HepG2 (cell line): ENCODE measurements around the gene SRC. TPM values are rescaled to one million over a fixed set of nuclear protein-coding genes. Genes with fewer than 3 reads are reported as not detected.

Source experiments
- ATAC-seq: fragments of 200-7000 bp; cut with Tn5 transposase; 3 replicates; pipeline ENCODE4 v1.9.1; 2020; ENCODE audit warnings: mild to moderate bottlenecking, moderate library complexity
- BruUV-seq: library from RNA; stranded (reverse); fragments of 400-500 nt; replicated peaks from 2 replicates; lab custom pipeline; 2021; lab: Mats Ljungman, UMichigan
- CTCF ChIA-PET: fragments of 300-600 bp; formaldehyde crosslinking; extraction: SDS; loops from one replicate; lab custom pipeline; 2021; ENCODE audit warnings: low total read pairs, inconsistent platforms, low intra/inter-chr PET ratio; lab: Yijun Ruan, JAX
- POLR2A ChIA-PET: fragments of 350-600 bp; sonication (Branson Sonifier 250); formaldehyde crosslinking; loops from one replicate; lab custom pipeline; 2020; ENCODE audit warnings: antibody characterized with exemption, inconsistent platforms; lab: Yijun Ruan, JAX
- DNase-seq: peaks from one replicate; pipeline ENCODE4 v3.0.0-alpha.2; 2015; ENCODE audit warnings: low spot score
- FAIRE-seq: peaks from 3 replicates; lab custom pipeline; 2011; peaks lifted over from hg19 to GRCh38; lab: Jason Lieb, UNC
- H2AFZ ChIP-seq: one replicate; pipeline ENCODE4 v1.6.1; 2011; ENCODE audit warnings: low read length, inconsistent platforms
- H3K27ac ChIP-seq: fragments of 300-600 bp; 3 replicates; pipeline ENCODE4 v1.8.0; 2011; ENCODE audit warnings: mixed run types, mild to moderate bottlenecking, mixed read lengths, low read length, inconsistent platforms; ENCODE audit not compliant: insufficient read depth; ENCODE audit errors: extremely low read length
- H3K27me3 ChIP-seq, 2 experiments: fragments of 200-600 bp in 1 of 2; 2 replicates in 1 of 2; 3 replicates in 1 of 2; pipeline versions ENCODE4 v1.6.0 to v1.8.0; 2011; ENCODE audit warnings: low read length in 2 of 2, mild to moderate bottlenecking in 2 of 2, moderate library complexity in 2 of 2, inconsistent platforms in 1 of 2; ENCODE audit not compliant: insufficient read depth in 2 of 2, control insufficient read depth in 1 of 2
- H3K36me3 ChIP-seq, 2 experiments: fragments of 200-600 bp in 1 of 2; replicated peaks in 1 of 2; 2 replicates in 1 of 2; 3 replicates in 1 of 2; pipeline versions ENCODE4 v1.5.1 to v1.8.0; 2011; ENCODE audit warnings: low read length in 2 of 2, inconsistent platforms in 1 of 2; ENCODE audit not compliant: insufficient read depth in 2 of 2, control insufficient read depth in 1 of 2
- H3K4me1 ChIP-seq: 2 replicates; pipeline ENCODE4 v1.5.1; 2012; ENCODE audit warnings: low read length, inconsistent platforms; ENCODE audit not compliant: insufficient read depth
- H3K4me2 ChIP-seq: 2 replicates; pipeline ENCODE4 v1.6.0; 2011; ENCODE audit warnings: low read depth, low read length, inconsistent platforms
- H3K4me3 ChIP-seq, 3 experiments: fragments of 200-600 bp in 1 of 3; sonication (generic), shearing (Covaris generic) in 1 of 3; replicated peaks in 1 of 3; 2 replicates each; pipeline ENCODE4 v1.5.1; 2011 to 2016; ENCODE audit warnings: low read length in 3 of 3, inconsistent platforms in 2 of 3, low read depth in 2 of 3, mild to moderate bottlenecking in 2 of 3, control low read depth in 1 of 3, mixed read lengths in 1 of 3; ENCODE audit not compliant: insufficient read depth in 1 of 3
- H3K79me2 ChIP-seq: one replicate; pipeline ENCODE4 v1.6.1; 2011; ENCODE audit warnings: low read length, inconsistent platforms; ENCODE audit not compliant: insufficient read depth
- H3K9ac ChIP-seq: 2 replicates; pipeline ENCODE4 v1.6.0; 2011; ENCODE audit warnings: mild to moderate bottlenecking, low read depth, low read length, inconsistent platforms; ENCODE audit not compliant: insufficient read depth
- H3K9me3 ChIP-seq: 2 replicates; pipeline ENCODE4 v1.5.1; 2012; ENCODE audit warnings: mild to moderate bottlenecking, low read length
- H4K20me1 ChIP-seq: 2 replicates; pipeline ENCODE4 v1.6.0; 2011; ENCODE audit warnings: inconsistent platforms, mild to moderate bottlenecking, low read length, moderate library complexity; ENCODE audit not compliant: insufficient read depth
- BHLHE40 ChIP-seq: IDR thresholded peaks from 2 replicates; pipeline ENCODE4 v1.6.1; 2011; ENCODE audit warnings: low read length, improper control_type of control experiment
- CEBPG ChIP-seq: IDR thresholded peaks from 2 replicates; pipeline ENCODE4 v1.6.1; 2016
- MNT ChIP-seq: fragments of 450-650 bp; IDR thresholded peaks from 2 replicates; pipeline ENCODE4 v1.6.1; 2016
- MTF1 ChIP-seq: sonication (generic); formaldehyde crosslinking; IDR thresholded peaks from 2 replicates; pipeline ENCODE4 v1.5.0; 2020; ENCODE audit warnings: missing genetic modification reagents
- STAG1 ChIP-seq: sonication (generic); formaldehyde crosslinking; IDR thresholded peaks from 2 replicates; pipeline ENCODE4 v1.4.0; 2020; ENCODE audit warnings: missing genetic modification reagents
- ZC3H13 ChIP-seq: sonication (generic); formaldehyde crosslinking; IDR thresholded peaks from 2 replicates; pipeline ENCODE4 v1.8.1; 2023; ENCODE audit warnings: mild to moderate bottlenecking, missing genetic modification reagents, moderate library complexity
- ZFX ChIP-seq: sonication (generic); formaldehyde crosslinking; IDR thresholded peaks from 2 replicates; pipeline ENCODE4 v1.4.0; 2020; ENCODE audit warnings: mild to moderate bottlenecking, low read depth, missing genetic modification reagents, moderate library complexity
- ZNF605 ChIP-seq: sonication (generic); formaldehyde crosslinking; IDR thresholded peaks from 2 replicates; pipeline ENCODE4 v1.8.0; 2022; ENCODE audit warnings: mild to moderate bottlenecking, missing genetic modification reagents
- ZNF800 ChIP-seq: sonication (generic); formaldehyde crosslinking; IDR thresholded peaks from 2 replicates; pipeline ENCODE4 v1.4.0; 2020; ENCODE audit warnings: missing genetic modification reagents
- WGBS: methylation state at CpG from one replicate; pipeline ENCODE4 v1.1.6; 2017; ENCODE audit warnings: low lambda C conversion rate; 5-methylcytosine and 5-hydroxymethylcytosine counted together
- in situ Hi-C: cut with HindIII; loops from 2 replicates; pipeline ENCODE4 v1.10.0; 2017; ENCODE audit warnings: low pct_unique_long_range_greater_than_20kb; ENCODE audit not compliant: extremely low pct_ligation_motif_present
- intact Hi-C: fragments of 100-400 bp; cut with micrococcal nuclease; formaldehyde crosslinking; loops from one replicate; pipeline ENCODE4 v1.10.0; 2022; ENCODE audit not compliant: unreplicated experiment
- polyA plus RNA-seq, 8 experiments: library from polyadenylated mRNA; depleted of rRNA in 3 of 8; stranded (reverse) in 7 of 8; unstranded in 1 of 8; fragments of >200 nt; fragmentation: Illumina TruSeq in 4 of 8; extraction: Trizol in 4 of 8; gene quantifications; 2 replicates each; pipeline versions ENCODE4 v1.2.1 to v1.2.3, GENCODE V29; 2011 to 2016; ENCODE audit warnings: low read depth in 4 of 8, missing spikeins in 1 of 8, mixed read lengths in 1 of 8; ENCODE audit not compliant: insufficient read depth in 1 of 8
- total RNA-seq, 5 experiments: library from RNA; depleted of rRNA; stranded (reverse); fragments of >200 nt; fragmentation: Illumina TruSeq; extraction: Trizol; gene quantifications; 2 replicates each; pipeline ENCODE4 v1.2.3, GENCODE V29; 2016; ENCODE audit warnings: low read depth in 1 of 5
- TF ChIP-seq, protein P1 (sequence below): sonication (generic); formaldehyde crosslinking; IDR thresholded peaks from 2 replicates; pipeline ENCODE4 v1.9.0; 2021; ENCODE audit warnings: mild to moderate bottlenecking, missing genetic modification reagents
- TF ChIP-seq, protein P2 (sequence below): sonication (generic); formaldehyde crosslinking; IDR thresholded peaks from 2 replicates; pipeline ENCODE4 v1.5.0; 2020; ENCODE audit warnings: mild to moderate bottlenecking, missing genetic modification reagents, moderate library complexity

SRC gene
- total and polyA plus RNA-seq, 2 of the 13 experiments (the other 11 are each of a cell fraction or from before 2014, with no cell fraction given): 54.7 to 192 TPM

- H2AFZ ChIP-seq: no peak overlapping the region
- H3K4me2 ChIP-seq: no peak overlapping the region
- POLR2A ChIA-PET: no interaction called here
- TF ChIP-seq MNT: peak; percentile 90
- TF ChIP-seq ZC3H13 (CRISPR knock-in tag): no peak
- TF ChIP-seq CEBPG (CRISPR knock-in tag): no peak
- no peak for TF ChIP-seq ZNF605
- TF ChIP-seq ZNF800 (CRISPR knock-in tag): no peak
- TF ChIP-seq, protein P1, sequence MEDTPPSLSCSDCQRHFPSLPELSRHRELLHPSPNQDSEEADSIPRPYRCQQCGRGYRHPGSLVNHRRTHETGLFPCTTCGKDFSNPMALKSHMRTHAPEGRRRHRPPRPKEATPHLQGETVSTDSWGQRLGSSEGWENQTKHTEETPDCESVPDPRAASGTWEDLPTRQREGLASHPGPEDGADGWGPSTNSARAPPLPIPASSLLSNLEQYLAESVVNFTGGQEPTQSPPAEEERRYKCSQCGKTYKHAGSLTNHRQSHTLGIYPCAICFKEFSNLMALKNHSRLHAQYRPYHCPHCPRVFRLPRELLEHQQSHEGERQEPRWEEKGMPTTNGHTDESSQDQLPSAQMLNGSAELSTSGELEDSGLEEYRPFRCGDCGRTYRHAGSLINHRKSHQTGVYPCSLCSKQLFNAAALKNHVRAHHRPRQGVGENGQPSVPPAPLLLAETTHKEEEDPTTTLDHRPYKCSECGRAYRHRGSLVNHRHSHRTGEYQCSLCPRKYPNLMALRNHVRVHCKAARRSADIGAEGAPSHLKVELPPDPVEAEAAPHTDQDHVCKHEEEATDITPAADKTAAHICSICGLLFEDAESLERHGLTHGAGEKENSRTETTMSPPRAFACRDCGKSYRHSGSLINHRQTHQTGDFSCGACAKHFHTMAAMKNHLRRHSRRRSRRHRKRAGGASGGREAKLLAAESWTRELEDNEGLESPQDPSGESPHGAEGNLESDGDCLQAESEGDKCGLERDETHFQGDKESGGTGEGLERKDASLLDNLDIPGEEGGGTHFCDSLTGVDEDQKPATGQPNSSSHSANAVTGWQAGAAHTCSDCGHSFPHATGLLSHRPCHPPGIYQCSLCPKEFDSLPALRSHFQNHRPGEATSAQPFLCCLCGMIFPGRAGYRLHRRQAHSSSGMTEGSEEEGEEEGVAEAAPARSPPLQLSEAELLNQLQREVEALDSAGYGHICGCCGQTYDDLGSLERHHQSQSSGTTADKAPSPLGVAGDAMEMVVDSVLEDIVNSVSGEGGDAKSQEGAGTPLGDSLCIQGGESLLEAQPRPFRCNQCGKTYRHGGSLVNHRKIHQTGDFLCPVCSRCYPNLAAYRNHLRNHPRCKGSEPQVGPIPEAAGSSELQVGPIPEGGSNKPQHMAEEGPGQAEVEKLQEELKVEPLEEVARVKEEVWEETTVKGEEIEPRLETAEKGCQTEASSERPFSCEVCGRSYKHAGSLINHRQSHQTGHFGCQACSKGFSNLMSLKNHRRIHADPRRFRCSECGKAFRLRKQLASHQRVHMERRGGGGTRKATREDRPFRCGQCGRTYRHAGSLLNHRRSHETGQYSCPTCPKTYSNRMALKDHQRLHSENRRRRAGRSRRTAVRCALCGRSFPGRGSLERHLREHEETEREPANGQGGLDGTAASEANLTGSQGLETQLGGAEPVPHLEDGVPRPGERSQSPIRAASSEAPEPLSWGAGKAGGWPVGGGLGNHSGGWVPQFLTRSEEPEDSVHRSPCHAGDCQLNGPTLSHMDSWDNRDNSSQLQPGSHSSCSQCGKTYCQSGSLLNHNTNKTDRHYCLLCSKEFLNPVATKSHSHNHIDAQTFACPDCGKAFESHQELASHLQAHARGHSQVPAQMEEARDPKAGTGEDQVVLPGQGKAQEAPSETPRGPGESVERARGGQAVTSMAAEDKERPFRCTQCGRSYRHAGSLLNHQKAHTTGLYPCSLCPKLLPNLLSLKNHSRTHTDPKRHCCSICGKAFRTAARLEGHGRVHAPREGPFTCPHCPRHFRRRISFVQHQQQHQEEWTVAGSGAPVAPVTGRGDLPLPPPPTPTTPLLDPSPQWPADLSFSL: peak; percentile 80; the same call in 1 of the 2 replicates
- TF ChIP-seq ZFX (CRISPR knock-in tag): no peak
- TF ChIP-seq STAG1 (CRISPR knock-in tag): peak; percentile 27; the same call in 1 of the 2 replicates
- TF ChIP-seq BHLHE40: peak; percentile 35; the same call in 1 of the 2 replicates
- TF ChIP-seq MTF1 (CRISPR knock-in tag): no peak
- TF ChIP-seq, protein P2, sequence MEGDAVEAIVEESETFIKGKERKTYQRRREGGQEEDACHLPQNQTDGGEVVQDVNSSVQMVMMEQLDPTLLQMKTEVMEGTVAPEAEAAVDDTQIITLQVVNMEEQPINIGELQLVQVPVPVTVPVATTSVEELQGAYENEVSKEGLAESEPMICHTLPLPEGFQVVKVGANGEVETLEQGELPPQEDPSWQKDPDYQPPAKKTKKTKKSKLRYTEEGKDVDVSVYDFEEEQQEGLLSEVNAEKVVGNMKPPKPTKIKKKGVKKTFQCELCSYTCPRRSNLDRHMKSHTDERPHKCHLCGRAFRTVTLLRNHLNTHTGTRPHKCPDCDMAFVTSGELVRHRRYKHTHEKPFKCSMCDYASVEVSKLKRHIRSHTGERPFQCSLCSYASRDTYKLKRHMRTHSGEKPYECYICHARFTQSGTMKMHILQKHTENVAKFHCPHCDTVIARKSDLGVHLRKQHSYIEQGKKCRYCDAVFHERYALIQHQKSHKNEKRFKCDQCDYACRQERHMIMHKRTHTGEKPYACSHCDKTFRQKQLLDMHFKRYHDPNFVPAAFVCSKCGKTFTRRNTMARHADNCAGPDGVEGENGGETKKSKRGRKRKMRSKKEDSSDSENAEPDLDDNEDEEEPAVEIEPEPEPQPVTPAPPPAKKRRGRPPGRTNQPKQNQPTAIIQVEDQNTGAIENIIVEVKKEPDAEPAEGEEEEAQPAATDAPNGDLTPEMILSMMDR: peak; percentile 28; the same call in 1 of the 2 replicates
- H3K27ac ChIP-seq: no peak overlapping the region
- no peak overlapping the region for H3K4me3 ChIP-seq
- no peak for FAIRE-seq
- peaks cover 33 to 98% of the 10 kb centered on the region in 2 experiments for H3K27me3 ChIP-seq
- peaks cover 18% of the 10 kb centered on the region for H3K4me1 ChIP-seq
- in situ Hi-C loops: no loop called here
- H3K9me3 ChIP-seq: no peaks in the 10 kb centered on the region
- CTCF ChIA-PET: no interaction called here
- DNase-seq: no peak
- WGBS: 39% methylated on average over 20 of the region's 22 CpGs
- H4K20me1 ChIP-seq: no peaks in the 10 kb centered on the region; the same call in 1 of the 2 replicates
- BruUV-seq: no TSS peak
- intact Hi-C loops: no loop called here
- no peak overlapping the region for H3K9ac ChIP-seq
- H3K79me2 ChIP-seq: no peaks in the 10 kb centered on the region
- no peak for ATAC-seq
- no peaks in the 10 kb centered on the region for H3K36me3 ChIP-seq
These were observed 71.9 kb downstream of the SRC start for GRCh38 chr20:37417617-37418467.
